ENCODE measurements around the gene SEC22A.

GRCh38 chr3:123297627-123297899, 95.8 kb downstream of the SEC22A start:
- no peak for TF ChIP-seq POLR2A (IDR thresholded peaks at IDR 0.05; ENCODE audit: low read length)
- no peak for TF ChIP-seq GATA1 (IDR thresholded peaks at IDR 0.05; ENCODE audit: low read depth, low read length)

All from erythroblast (primary cell).